MV-4-11 (cell line): ENCODE measurements around the gene PYY.
"Not testable (repeated sequence)": the region's sequence is repeated elsewhere in the genome, so short reads cannot be mapped to it uniquely, and the experiment has no call there.

Experiments
- DNase-seq: peaks from one replicate; lab custom pipeline; 2025; lab: John Stamatoyannopoulos, UW

PYY gene

DNA sequence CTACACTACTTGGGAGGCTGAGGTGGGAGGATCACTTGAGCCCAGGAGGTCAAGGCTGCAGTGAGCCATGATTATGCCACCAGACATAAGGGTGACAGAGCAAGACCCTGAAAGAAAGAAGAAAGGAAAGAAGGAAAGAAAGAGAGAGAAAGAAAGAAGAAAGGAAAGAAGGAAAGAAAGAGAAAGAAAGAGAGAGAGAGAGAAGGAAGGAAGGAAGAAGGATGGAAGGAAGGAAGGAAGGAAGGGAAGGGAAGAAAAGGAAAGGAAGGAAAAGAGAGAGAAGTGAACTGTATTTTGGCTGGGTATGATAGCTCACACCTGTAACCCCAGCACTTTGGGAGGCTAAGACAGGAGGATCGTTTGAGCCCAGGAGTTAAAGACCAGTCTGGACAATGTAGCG lies 24.3 kb upstream of the PYY start:
- DNase-seq, result no peak

DNA sequence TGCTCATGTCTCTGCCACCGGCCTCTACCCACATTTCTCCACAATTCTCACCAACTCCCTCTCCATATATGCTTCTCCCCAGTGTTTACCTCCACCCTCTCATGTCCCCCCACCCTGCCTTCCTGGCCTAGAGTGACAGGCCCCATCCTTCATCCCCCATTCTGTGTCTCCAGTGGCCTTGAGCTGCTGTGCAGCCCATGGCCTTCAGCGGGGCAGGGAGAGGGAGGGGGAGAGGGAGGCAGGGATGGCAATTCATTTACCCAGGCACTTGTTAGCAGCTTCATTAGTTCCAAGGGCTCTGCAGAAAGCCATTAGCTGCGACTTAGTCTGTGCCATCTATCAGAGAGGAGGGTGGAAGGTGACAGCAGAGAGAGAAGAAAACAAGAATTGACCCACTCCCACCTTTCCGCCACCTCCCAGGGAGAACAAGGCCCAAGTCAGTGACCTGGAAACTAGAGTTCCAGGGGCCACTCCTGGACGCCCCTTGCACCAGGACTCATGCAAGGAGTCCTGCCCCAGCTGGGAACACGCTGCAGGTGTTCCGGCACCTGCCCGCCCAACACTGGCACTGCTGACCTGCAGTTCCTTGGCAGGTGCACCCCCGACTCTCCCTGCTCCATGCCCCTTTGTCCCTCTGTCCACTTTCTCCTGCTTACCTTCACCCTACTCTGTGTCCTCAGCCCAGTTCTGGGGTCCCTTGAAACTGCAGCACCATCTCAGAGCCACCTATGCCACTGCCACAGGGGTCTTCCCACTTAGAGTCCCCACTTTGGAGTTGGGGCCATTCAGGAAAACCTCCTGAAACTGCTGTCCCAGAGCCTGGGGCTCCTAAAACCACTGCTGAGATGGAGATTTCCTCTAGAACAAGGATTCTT lies 23.5 kb upstream of the PYY start:
- no peak for DNase-seq

GRCh38 chr17:43975898-43976297 lies 22.2 kb upstream of the PYY start:
- no peak for DNase-seq

DNA sequence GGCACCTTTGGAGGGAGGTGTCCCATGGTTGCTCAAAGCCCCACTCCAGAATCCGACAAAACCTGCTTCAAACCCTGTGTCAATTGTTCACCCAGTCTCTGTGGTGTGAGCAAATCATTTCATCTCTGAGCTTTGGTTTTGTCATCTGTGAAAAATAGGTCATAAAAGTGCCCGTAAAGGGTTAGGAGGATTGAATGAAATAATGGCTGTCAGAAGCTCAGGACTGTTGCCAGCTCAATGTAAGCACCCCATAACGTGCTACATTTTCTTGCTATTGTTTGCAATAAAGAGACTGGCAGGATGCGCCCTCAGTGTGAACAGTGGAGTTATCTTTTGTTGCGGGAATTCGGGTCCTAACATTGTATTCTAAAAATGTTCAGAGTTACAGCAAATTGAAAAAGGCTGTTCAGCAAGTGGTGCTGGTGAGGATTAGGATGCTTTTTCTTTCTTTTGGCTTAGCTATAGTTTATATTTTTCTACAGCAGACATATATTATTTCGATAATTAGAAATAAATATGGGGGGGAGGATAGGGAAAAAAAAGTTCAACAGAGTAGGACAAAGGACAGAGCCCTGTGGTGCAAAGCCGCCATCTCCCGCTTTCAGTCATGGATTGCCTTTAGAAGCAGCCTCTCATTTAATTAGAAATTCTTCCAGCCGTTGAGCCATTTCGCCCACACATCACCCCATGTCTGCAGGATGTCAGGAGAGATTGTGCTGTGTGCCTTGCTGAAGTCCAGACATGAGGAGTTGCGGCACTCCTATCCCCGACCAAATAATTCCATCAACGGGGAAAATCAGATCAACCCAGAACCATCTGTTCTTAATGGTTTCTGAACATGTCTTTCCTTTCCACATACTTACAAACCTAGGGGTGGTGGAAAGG lies 20.9 kb upstream of the PYY start:
- no peak for DNase-seq

DNA sequence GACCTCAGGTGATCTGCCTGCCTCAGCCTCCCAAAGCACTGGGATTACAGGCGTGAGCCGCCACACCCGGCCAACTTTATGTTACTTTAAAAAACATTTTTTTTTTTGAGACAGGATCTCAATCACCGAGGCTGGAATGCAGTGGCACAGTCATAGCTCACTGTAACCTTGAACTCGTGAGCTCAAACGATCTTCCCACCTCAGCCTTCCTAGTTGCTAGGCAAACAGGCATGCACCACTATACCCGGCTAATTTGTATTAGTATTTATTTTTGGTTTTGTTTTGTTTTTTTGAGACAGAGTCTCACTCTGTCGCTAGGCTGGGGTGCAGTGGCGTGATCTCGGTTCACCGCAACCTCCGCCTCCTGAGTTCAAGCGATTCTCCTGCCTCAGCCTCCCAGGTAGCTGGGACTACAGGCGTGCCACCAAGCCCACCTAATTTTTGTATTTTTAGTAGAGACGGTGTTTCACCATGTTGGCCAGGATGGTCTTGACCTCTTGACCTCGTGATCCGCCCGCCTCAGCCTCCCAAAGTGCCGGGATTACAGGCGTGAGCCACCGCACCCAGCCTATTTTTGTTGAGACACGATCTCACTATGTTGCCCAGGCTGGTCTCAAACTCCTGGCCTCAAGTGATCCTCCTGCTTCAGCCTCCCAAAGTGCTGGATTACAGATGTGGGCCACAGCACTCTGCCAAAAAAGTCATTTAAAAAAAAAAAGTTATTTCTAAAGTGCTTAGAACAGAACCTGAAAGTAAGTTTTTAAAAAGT lies 18.9 kb upstream of the PYY start:
- not testable (repeated sequence) for DNase-seq

- DNase-seq, result not testable (repeated sequence)
Observed at GRCh38 chr17:43971436-43971835, 17.7 kb upstream of the PYY start.

DNA sequence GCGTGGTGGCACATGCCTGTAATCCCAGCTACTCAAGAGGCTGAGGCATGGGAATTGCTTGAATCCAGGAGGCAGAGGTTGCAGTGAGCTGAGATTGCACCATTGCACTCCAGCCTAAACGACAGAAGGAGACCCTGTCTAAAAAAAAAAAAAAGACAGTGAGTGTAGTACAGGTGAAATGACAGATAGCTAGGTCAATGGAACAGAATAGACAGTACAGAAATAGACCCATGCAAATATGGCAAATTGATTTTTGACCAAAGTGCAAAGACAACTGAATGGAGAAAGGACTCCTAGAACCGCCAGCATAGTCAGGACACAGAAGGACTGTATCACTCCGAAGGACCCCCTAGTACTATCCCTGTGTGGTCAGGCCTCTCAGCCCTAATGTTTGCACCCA lies 16.6 kb upstream of the PYY start:
- DNase-seq, result no peak

DNA sequence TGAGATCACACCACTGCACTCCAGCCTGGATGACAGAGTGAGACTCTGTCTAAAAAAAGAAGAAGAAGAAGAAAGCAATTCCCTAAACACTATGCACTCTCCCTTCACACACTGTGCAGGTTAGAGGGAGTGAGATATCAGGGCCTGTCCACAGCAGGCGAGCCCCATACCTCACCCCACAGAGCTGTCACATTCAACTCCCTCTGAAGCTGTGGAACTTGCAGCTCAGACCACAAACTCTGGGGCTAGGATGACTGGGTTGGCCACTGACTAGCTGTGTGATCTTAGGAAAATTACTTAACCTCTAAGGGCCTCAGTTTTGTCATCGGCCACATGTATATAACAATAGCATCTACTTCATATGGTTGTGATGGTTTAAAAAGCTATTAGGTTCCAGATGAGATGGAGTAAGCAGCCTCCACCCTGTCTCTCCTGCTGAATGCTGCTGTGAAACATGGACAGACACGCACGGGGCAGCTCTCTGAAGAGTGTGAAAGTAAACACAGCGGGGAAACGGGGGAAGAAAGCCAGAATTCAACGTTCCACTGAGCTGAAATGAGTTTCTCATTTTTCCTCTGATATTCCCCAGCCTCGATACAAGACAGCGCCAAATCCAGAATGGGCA lies 13.6 kb upstream of the PYY start:
- no peak for DNase-seq

DNA sequence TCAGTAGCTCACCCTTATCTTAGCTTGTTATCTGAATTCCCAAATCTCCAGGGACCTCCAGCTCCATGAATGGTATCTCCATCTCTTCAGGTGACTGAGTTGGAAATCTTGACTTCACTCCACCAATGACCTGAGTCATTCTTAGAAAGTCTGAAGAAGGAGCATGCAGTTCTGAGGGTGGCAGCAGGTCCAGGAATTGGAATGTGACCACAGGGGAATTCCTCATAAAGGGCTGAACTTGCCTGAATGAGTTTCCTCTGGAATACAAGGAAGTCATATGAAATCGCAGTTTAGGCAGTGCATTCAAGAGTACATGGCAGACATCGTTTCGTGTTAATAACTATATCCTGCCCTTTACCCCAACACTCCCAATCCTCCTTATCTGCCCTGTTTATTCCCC lies 12.5 kb upstream of the PYY start:
- DNase-seq, result no peak

DNA sequence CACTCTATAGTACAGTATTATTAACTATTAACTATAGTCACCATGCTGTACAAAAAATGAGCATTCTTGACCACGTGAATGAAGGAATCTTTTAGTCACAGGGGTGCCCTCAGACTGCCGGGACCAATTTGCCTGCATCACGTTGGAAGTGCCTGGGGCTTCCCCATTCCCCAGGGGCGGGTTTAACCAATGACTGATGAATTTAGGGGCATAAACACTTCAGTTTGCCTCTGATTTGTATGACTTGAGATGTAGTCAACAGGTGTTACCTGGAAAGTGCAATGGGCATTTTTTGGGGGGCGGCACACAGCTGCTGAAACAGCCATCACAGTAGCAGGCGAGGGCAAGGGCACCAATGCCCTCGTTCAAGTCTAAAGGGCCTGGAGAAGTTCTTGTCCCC lies 8.7 kb upstream of the PYY start:
- DNase-seq, result no peak

GRCh38 chr17:43961954-43962353 lies 8.2 kb upstream of the PYY start:
- no peak for DNase-seq

DNA sequence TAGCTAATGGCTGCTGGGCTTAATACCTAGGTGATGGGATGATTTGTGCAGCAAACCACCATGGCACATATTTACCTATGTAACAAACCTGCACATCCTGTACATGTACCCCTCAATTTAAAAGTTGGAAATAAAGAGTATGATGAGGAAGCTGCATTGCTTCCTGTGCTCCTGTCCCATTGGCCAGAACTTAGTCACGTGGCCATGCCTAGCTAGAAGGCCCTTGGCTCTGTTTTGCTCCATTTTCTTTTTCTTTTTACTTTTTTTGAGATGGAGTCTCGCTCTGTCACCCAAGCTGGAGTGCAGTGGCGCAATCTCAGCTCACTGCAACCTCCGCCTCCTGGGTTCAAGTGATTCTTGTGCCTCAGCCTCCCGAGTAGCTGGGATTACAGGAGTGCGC lies 7.6 kb upstream of the PYY start:
- DNase-seq, result not testable (repeated sequence)

- no peak for DNase-seq
Observed at GRCh38 chr17:43958748-43959352, 5.1 kb upstream of the PYY start.

- DNase-seq, result no peak
Observed at GRCh38 chr17:43956222-43956621, 2.5 kb upstream of the PYY start.

DNA sequence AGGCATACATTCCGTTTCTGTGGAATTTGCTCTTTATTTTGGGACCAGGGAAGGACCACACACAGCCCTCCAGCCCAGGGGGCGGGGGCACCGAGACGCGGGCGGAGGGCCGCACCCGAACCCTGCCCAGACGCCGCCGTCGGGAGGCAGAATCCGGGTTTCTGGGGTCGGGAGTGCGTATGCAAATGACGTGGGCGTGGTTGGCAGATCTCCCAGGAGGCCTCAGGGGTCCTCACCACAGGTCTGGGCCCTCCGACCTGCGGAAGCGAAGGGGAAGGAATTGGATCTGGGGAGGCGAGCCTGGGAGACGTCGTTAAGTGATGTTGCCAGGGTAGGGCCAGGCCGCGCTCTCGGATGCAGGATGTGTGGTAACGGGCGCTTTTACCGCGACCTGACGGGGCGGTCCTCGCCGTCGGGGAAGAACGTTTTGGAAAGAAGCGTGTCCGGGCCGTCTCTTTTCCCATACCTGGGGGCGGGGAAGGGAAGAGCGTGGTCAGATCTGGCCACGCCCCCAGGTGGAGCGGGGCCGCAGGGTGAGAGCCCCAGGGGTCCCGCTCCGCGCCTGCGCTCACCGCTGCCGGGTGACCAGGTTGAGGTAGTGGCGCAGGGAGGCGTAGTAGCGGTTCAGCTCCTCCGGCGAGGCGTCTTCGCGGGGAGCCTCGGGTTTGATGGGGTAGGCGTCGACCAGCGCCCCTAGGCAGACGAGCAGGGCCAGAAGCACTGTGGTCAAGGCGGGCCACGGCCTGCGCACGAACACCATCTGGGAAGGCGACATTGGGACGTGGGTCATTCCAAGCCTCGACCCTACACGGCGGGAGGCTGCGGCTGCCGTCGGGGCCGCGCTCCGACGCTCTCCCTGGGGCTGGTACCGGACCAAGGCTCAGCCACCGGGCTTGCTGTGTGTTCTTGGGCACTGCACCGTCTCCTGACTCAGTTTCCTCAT lies 745 bp downstream of the PYY start:
- DNase-seq, result no peak

DNA sequence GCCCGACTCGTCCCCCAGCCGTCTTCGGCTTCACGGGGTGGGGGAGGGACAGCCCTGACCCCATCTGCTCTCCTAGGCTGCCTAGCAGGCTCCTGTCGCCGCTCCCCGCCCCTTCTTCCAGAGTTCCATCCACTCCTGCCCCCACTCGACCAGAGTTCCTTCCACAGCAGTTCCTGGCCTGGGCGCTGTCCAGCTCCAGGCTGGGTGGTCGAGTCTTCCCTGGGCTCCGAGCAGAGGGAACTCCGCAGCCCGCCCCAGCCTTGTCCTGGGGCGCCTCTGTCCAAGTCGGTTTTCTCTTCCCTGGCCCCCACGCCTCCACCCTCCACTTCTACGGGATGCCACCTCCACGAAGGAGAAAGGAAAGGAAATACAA lies 1.4 kb downstream of the PYY start:
- DNase-seq, result no peak

- no peak for DNase-seq
Observed at GRCh38 chr17:43951750-43952149, 2.0 kb downstream of the PYY start.

DNA sequence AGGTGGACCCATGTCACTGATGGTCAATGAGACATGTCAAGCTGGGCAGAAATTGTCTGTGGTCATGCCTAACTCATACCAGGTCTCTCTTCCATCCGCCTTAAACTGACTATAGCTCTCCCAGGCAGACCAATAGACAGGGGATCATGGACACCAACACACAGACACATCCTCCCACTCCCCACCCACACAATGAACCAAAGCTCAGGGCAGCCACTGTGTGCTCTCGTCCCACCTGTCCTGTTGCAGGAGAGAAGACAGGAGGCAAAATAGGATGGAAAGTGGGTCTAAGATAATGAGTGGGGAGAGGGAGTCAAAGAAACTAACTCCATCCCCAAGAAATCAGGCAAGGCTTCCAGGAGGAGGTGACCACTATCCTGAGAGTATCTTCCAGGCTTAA lies 3.2 kb downstream of the PYY start:
- DNase-seq, result no peak

DNA sequence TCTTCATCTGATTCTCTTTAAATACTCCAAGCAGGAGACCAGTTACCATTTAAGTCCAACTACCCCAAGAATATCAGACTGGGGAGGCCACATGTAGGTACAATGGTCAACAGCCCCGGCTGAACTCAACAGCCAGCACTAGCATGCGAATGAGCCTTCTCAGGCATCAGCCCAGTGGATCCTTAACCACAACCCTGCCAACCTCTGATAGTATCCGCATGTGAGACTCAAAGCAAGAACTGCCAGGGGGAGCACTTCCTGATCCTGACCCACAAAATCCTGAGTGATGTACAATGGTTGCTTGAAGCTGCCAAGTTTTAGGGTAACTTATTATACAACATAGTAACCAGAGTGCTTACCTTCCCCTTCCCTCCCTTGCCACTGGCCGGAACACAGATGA lies 4.0 kb downstream of the PYY start:
- peak; percentile 38 for DNase-seq

DNA sequence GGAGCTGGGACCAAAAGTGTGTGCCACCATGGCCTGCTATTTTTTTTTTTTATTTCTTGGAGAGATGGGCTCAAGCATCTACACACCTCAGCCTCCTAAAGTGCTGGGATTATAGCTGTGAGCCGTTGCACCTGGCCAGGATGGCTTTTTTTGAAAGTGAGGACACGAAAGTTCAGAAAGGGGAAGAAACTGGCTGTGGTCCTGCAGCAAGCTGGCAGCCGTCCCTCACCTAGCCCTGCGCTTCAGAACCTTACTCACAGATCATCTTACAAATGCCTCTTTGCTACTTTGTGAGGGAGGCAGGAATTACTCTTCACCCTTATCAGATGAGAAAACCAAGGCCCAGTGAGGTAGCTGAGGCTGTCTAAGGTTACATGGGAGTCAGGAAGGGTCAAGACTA lies 7.0 kb downstream of the PYY start:
- DNase-seq, result no peak
